Stimulated activated naive CD8-positive, alpha-beta T cell treated with anti-CD3 and anti-CD28 coated beads, Interleukin-15, amount 100 ng/mL, for 72 hours (primary cell): ENCODE data around the gene AMPH.

Experiments used
- ATAC-seq: fragments of 150-1000 bp; cut with Tn5 transposase; 2 replicates; pipeline ENCODE4 v1.10.0; 2021; ENCODE audit warnings: mild to moderate bottlenecking, moderate library complexity
- DNase-seq, 2 donors: peaks; one replicate each; pipeline ENCODE4 v3.0.0; 2021 to 2022
- H3K27ac Mint-ChIP-seq, 2 donors: one replicate each; pipeline ENCODE4 v1.8.0; 2022; ENCODE audit warnings: mild to moderate bottlenecking in 2 of 2, mixed read lengths in 2 of 2, moderate library complexity in 2 of 2
- H3K27me3 Mint-ChIP-seq: one replicate; pipeline ENCODE4 v1.8.0; 2022; ENCODE audit warnings: mixed read lengths
- H3K4me1 Mint-ChIP-seq: one replicate; pipeline ENCODE4 v1.8.0; 2022; ENCODE audit warnings: mild to moderate bottlenecking, mixed read lengths
- H3K4me3 Mint-ChIP-seq, 2 donors: one replicate each; pipeline ENCODE4 v1.8.0; 2022; ENCODE audit warnings: mild to moderate bottlenecking in 2 of 2, mixed read lengths in 2 of 2, moderate library complexity in 1 of 2
- H3K9me3 Mint-ChIP-seq, 2 donors: one replicate each; pipeline ENCODE4 v1.8.0; 2022; ENCODE audit warnings: mixed read lengths in 2 of 2

The AMPH gene

DNA sequence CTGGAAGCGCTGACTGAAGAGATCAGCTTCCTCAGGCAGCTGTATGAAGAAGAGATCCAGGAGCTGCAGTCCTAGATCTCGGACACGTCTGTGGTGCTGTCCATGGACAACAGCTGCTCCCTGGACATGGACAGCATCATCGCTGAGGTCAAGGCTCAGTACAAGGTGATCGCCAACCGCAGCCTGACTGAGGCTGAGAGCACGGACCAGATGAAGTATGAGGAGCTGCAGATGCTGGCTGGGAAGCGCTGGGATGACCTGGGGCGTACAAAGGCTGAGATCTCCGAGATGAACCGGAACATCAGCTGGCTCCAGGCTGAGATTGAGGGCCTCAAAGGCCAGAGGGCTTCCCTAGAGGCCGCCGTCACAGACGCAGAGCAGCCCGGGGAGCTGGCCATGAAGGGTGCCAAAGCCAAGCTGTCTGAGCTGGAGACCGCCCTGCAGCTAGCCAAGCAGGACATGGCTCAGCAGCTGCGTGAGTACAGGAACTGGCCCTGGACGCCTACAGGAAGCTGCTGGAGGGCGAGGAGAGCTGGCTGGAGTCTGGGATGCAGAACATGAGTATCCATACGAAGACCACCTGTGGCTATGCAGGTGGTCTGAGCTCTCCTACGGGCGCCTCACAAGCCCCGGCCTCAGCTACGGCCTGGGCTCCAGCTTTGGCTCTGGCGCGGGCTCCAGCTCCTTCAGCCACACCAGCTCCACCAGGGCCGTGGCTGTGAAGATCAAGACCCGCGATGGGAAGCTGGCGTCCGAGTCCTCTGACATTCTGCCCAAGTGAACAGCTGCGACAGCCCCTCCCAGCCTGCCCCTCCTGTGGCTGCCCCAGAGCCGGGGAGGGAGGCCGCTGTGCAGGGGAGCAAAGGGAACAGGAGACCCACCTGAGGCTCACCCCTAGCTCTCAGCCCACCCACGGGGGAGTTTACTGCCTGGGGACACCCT, 24.9 kb upstream of the AMPH start:
- Mint-ChIP-seq H3K27me3 (peaks cover 22% of the 10 kb centered on the region), H3K4me3 (no peak overlapping the region)
- no peak for ATAC-seq

DNA sequence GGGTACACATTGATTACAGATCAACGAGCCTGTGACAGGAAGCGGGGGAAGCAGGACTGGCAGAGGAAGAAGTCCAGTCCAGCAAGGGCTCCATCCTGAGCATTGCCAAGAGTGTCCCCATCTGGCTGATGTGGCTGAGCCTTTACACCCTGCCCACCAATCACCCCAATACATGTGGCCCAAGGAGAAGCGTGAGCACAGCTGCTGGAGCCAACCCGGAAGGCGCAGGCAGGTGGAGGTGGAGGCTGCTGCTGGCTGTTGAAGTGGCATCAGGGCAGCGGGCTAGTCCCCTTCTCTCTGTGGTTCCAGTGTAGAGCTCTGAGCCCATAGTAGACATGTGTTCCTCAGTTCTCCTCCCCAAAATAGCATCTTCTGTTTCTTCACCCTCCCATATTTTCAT, 6.8 kb upstream of the AMPH start:
- ATAC-seq, result no peak
- no peak overlapping the region for H3K27ac Mint-ChIP-seq
- no peaks in the 10 kb centered on the region for H3K9me3 Mint-ChIP-seq
- DNase-seq, result no peak
- H3K27me3 Mint-ChIP-seq, result peaks cover 14% of the 10 kb centered on the region
- H3K4me3 Mint-ChIP-seq, result no peak overlapping the region
- no peaks in the 10 kb centered on the region for H3K4me1 Mint-ChIP-seq

More for the DNA sequence above, 24.9 kb upstream of the AMPH start:
- DNase-seq, result no peak
- Mint-ChIP-seq H3K9me3 (no peaks in the 10 kb centered on the region), H3K4me1 (no peaks in the 10 kb centered on the region), H3K27ac (no peak overlapping the region)

DNA sequence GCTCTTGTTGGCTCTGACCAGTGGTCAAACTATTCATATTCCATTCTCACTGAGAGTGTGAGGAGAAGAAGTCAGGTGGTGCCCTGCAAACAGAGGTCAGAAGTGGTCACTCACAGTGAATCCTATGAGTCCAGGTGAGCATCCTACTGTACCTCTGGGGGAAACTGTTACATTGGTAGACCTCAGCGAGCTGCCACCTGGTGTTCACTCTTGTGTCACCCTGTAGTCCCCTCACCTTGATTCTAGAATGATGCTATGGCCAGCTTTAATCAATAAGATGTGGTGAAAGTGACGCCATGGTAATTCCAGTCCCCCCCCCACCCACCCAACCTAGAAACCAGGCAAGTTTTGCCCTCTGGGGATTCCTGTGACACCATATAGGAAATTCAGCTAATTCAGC, 1.2 kb upstream of the AMPH start:
- Mint-ChIP-seq H3K27me3 (peaks cover 56% of the 10 kb centered on the region), H3K4me1 (peaks cover 15% of the 10 kb centered on the region), H3K4me3 (no peak overlapping the region), H3K9me3 (no peaks in the 10 kb centered on the region), H3K27ac (no peak overlapping the region)
- DNase-seq (no peak), ATAC-seq (no peak)

DNA sequence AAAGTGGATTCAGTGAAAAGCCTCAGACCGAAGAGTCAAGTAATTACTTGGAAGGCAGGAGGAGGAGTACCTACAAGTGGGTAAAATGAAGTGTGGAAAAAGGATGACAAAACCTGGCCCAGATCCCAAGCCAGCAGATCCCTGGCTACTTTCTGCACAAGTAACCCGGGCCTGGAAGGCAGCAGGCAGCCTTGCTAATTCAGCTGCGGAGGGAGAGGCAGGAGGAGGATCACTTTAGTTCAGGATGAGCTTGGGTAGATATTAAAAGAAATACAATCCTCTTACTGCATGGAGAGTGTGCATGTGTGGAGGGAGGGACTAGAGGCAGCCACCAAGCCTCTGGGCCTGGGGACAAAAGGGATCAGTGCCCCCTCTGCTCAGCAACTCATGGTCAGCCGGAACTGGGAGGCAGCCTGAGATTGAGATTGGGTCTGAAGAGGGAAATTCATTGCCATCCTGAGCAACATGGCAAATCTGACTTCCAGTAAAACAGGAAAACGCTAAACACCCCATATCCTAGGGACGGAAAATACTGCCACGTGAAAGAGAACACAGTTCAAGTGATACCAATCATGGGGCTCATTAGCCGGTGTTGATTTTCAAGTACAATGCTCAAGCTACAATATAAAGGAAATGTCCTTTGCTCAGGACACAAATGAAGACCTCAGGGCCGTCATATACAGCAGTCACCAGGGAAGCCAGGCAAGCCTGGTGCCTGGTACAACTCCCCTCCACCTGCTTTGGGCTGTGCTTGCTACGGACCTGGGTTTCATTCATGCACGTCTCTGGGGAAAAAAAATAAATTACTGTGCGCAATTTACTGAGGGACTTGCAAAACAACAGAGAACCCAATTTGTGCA, 1.3 kb downstream of the AMPH start:
- Mint-ChIP-seq H3K27ac (no peak overlapping the region), H3K4me3 (no peak overlapping the region), H3K4me1 (peaks cover 15% of the 10 kb centered on the region), H3K9me3 (peaks cover 9% of the 10 kb centered on the region in 2 donors), H3K27me3 (peaks cover 73% of the 10 kb centered on the region)
- no peak for DNase-seq
- ATAC-seq, result peak; percentile 16

DNA sequence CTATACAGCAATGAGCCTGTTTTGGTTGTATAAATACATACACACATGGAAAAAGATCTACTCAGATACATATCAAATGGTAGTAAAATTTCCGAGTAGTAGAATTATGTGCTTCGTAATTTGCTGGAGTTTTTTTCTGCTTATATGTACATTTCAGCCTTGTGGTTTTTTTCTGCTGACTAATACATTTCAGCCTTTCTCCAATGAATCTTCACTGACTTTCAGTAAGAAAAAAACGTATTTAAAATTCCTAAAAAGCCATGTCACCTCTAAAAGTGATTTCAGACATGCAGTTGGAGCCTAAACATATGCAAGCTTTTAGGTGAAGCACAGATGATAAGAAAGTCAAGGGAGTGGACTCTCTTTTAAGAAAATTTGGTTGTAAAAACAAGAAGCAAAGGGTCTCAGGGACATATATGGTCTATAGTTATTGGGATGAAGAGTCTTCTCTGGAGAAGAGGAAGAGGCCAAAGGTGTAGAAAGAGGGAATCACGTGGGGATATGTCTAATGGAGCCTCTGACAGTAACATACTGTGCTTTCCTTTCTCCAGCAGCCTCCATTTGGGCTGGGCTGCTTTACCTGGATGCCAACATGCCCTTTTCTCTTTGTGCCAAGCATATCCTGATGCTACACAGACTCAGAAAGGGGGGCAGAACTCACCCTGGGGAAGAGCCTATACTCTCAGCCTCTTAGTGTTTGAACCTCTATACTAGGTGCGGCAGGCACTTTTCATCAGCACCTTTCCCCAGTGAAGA, 2.4 kb downstream of the AMPH start:
- no peak overlapping the region for H3K4me3 Mint-ChIP-seq
- peaks cover 13 to 15% of the 10 kb centered on the region in 2 donors for H3K9me3 Mint-ChIP-seq
- H3K27me3 Mint-ChIP-seq, result peaks cover 79% of the 10 kb centered on the region
- ATAC-seq, result no peak
- no peak for DNase-seq
- no peak overlapping the region for H3K27ac Mint-ChIP-seq
- peaks cover 15% of the 10 kb centered on the region for H3K4me1 Mint-ChIP-seq

DNA sequence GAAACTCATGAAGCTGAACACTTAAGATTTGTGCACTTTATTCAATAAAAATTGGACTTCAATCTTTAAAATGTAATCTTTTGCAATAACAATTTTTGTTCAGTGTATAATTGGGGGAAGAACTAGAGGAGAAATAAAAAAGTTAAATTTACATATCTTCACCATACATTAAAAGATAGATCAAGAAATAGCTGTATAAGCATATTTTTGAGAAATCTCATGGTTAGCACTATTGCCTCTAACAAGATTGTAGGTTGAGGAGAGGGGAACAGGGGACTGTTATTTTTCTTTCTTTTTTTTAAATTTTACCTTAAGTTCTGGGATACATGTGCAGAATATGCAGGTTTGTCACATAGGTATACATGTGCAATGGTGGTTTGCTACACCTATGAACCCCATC, 5.3 kb downstream of the AMPH start:
- peaks cover 61% of the 10 kb centered on the region for H3K27me3 Mint-ChIP-seq
- DNase-seq (no peak), ATAC-seq (no peak)
- peaks cover 10% of the 10 kb centered on the region for H3K4me1 Mint-ChIP-seq
- H3K4me3 Mint-ChIP-seq, result no peak overlapping the region
- H3K9me3 Mint-ChIP-seq, result peaks cover 13 to 15% of the 10 kb centered on the region in 2 donors
- no peak overlapping the region for H3K27ac Mint-ChIP-seq

DNA sequence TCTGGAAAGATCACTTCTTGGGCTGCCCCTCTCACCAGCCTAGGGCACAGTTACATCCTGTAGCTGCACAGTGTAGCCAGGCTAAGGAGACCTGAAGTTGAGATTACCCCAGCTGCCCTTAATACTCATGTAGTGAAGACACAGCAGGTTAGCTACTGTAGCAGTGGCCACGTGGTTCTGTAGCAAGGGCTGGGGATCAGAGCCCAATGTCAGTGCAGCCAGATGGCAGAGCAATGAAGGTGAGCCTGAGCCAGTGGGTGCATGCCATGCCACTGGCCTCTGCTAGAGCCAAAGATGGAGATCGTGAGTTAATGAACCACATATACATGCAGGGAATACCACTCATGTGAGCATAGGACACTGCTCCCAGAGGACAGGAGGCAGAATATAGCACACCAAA, 15.5 kb downstream of the AMPH start:
- ATAC-seq (no peak), DNase-seq (no peak)
- Mint-ChIP-seq H3K9me3 (no peaks in the 10 kb centered on the region), H3K27ac (no peak overlapping the region), H3K27me3 (peaks cover 33% of the 10 kb centered on the region), H3K4me3 (no peak overlapping the region), H3K4me1 (no peaks in the 10 kb centered on the region)

DNA sequence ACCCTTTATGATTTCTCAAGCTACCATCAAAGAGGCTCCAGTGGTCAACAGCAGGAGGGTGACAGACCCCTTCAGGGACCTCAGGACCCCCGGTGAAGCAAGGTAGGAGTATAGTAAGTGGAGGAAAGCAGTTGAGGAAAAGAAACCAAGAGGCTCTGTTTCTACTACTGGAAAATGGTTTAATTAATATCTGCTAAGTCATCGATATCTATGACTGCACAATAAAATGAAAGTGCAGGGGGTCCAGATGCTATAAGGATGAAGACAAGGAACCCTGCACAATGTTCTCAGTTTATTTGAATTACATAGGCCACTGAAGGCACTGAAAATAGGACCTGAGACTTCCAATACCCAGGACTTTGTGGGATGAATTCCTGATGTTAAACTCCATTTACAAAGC, 23.7 kb downstream of the AMPH start:
- Mint-ChIP-seq H3K9me3 (no peaks in the 10 kb centered on the region), H3K27me3 (peaks cover 25% of the 10 kb centered on the region), H3K27ac (no peak overlapping the region), H3K4me1 (no peaks in the 10 kb centered on the region), H3K4me3 (no peak overlapping the region)
- no peak for DNase-seq
- no peak for ATAC-seq

DNA sequence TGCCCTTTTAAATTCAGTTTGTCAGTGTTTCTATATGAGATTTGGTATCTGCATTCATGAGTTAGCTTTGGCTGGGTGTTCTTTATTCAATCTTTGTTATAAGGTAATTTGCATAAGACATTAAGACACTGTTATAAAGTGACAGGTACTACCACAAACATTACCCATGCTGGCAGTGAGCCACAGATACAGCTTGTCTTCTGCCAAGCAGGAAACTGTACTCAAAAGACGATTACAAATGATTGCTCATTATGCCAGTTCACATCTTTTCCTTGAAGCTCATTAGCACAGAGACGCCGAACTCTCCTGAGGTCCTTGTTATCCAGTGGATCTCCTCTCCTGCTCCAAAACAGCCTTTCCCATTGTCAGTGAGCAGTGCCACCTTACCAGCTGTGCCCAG, 30.4 kb downstream of the AMPH start:
- no peaks in the 10 kb centered on the region for H3K9me3 Mint-ChIP-seq
- ATAC-seq (no peak), DNase-seq (no peak)
- no peak overlapping the region for H3K27ac Mint-ChIP-seq
- no peak overlapping the region for H3K4me3 Mint-ChIP-seq
- H3K27me3 Mint-ChIP-seq, result peaks cover 8% of the 10 kb centered on the region
- no peaks in the 10 kb centered on the region for H3K4me1 Mint-ChIP-seq

DNA sequence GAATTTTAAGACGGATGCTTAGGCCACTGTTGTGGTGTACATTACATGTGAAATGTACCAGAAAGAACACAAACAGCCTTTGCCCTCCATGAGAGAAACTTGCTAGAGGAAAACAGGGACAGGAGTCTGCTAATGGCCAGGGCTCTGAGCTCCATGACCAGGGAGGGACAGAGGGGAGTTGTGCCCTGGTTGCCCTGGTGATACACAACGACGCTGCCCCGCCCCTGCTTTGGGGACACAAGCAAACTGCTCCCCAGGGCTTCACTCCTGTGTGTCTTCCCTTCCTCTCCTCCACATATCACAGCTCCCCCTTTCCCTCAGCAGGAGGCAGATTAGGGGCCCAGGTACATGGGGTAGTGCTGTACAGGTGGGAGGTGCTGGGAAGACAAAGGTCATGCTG, 36.2 kb downstream of the AMPH start:
- Mint-ChIP-seq H3K4me3 (no peak overlapping the region), H3K27ac (no peak overlapping the region), H3K9me3 (no peaks in the 10 kb centered on the region), H3K4me1 (no peaks in the 10 kb centered on the region), H3K27me3 (peaks cover 12% of the 10 kb centered on the region)
- no peak for DNase-seq
- ATAC-seq, result no peak

DNA sequence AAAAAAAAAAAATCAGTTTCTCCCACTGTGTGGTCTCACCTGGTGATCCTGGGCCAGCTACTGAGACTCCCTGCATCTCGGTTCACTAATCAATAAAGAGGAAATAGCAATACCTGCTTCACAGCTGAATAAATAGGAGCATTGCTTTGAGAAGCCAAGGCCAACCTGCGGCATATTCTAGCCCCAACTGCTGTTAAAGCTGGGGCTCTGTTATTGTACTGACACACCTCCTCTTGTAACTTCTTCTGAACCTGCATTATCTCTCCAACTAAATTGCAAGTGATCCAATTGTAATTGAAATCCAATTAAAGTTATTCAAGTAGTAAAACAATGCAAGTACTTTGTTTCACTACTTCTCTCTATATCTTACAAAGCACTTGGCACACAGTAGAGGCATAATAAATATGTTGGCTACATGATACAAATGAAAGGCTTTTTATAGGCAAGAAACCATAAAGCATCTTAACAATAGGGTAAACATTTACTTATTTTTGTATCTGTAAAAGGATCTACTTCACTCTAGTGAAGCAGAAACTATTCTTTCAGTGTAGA, 38.4 kb downstream of the AMPH start:
- H3K4me1 Mint-ChIP-seq, result no peaks in the 10 kb centered on the region
- no peak for DNase-seq
- H3K9me3 Mint-ChIP-seq, result no peaks in the 10 kb centered on the region
- H3K27ac Mint-ChIP-seq, result no peak overlapping the region
- ATAC-seq, result no peak
- H3K27me3 Mint-ChIP-seq, result peaks cover 14% of the 10 kb centered on the region
- H3K4me3 Mint-ChIP-seq, result no peak overlapping the region

DNA sequence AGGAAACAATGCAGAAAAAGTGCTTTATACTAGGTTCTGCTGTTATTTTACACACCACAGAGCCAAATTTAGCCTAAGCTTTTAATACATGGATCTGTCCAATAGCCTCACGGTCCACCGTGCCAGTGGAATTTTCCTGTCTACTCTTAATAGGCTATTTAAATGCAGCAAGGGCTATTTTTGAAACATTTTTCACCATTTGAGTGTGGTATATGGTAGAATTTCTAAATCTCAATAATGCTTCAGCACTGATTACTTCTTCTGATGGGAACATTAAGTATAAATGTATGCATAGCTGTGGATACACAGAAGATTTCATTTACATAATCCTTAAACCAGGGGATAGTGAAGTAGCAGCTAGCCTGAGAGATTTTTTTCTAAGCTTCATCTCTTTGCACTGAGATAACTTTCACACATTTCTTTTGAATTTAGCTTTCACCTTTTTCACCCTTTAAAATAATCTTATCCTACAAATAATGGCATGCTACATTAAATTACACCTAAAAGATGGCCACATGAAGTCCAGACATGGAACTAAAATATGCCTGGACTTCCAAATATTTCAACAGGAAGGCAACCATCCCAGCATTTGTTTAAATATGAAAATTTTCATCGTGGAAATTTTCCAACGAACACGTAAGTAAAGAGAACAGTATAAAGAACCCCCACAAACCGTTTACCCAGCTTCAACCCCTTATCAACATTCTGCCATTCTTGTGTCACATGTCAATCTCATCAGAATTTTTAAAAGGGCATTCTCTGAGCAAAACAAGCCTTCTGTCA, 45.4 kb downstream of the AMPH start:
- no peaks in the 10 kb centered on the region for H3K9me3 Mint-ChIP-seq
- DNase-seq, result no peak
- no peak for ATAC-seq
- no peak overlapping the region for H3K4me3 Mint-ChIP-seq
- peaks cover 13% of the 10 kb centered on the region for H3K27me3 Mint-ChIP-seq
- no peak overlapping the region for H3K27ac Mint-ChIP-seq
- no peaks in the 10 kb centered on the region for H3K4me1 Mint-ChIP-seq

DNA sequence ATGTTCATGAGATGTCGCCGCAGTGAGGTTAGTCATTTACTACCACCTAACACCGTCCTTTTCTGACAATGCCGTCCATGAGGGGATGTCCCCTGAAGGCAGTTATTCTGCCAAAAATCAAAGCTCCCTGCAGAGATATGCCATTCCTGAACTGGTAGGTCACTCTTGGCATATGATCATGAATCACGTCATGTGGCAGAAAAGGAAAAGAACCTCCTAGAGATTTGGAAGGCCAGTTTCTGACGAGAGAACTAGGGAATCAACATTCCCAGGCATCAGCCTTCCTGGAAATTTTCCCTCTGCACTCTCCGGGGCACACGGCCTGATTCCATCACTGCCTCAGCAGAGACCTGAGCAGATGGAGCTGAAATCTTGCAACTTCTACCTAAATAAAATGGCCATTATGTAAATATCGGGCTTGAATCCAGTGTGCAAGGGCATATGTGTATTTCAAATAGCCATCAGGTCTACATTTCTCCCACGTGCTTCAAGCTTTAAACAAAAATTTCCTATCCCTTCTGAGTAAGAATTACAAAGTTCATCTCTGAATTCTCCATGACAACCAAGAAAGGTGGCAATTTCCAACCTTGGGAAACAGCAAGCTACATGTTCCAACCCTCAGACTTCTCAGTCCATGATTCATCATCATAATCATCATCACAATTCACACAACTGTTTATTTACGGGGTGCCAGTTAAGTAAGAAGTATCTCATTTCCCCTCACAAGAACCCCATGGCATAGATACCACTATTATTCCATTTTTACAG, 46.5 kb downstream of the AMPH start:
- ATAC-seq (no peak), DNase-seq (no peak)
- Mint-ChIP-seq H3K9me3 (no peaks in the 10 kb centered on the region), H3K27ac (no peak overlapping the region), H3K27me3 (peaks cover 7% of the 10 kb centered on the region), H3K4me1 (no peaks in the 10 kb centered on the region), H3K4me3 (no peak overlapping the region)

DNA sequence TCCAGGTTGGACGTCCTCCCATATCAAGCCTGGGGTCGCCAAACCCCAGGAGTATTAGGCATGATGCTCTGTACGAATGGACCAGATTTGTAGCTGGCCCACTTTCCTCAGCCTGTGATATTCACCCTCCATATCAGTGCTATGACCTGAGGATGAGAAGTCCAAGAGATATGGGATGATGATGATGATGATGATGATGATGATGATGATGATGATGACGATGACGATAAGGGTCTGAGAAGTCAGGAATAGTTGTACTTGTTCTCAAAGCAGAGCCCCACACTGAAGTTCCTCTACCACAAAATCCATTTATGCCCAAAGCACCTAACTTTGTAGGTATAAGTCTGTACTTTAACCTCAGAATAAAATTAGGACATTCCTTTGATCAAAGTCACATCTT, 50.7 kb downstream of the AMPH start:
- ATAC-seq (no peak), DNase-seq (no peak)
- peaks cover 6 to 9% of the 10 kb centered on the region in 2 donors for H3K9me3 Mint-ChIP-seq
- no peak overlapping the region for H3K4me3 Mint-ChIP-seq
- no peak overlapping the region for H3K27ac Mint-ChIP-seq
- peaks cover 7% of the 10 kb centered on the region for H3K27me3 Mint-ChIP-seq
- no peaks in the 10 kb centered on the region for H3K4me1 Mint-ChIP-seq
